OCI-M2 (cell line): ENCODE results near the gene HOXA11.

Source experiments
- DNase-seq: peaks from one replicate; lab custom pipeline; 2025; ENCODE audit not compliant: unreplicated experiment; lab: John Stamatoyannopoulos, UW

The HOXA11 gene

DNA sequence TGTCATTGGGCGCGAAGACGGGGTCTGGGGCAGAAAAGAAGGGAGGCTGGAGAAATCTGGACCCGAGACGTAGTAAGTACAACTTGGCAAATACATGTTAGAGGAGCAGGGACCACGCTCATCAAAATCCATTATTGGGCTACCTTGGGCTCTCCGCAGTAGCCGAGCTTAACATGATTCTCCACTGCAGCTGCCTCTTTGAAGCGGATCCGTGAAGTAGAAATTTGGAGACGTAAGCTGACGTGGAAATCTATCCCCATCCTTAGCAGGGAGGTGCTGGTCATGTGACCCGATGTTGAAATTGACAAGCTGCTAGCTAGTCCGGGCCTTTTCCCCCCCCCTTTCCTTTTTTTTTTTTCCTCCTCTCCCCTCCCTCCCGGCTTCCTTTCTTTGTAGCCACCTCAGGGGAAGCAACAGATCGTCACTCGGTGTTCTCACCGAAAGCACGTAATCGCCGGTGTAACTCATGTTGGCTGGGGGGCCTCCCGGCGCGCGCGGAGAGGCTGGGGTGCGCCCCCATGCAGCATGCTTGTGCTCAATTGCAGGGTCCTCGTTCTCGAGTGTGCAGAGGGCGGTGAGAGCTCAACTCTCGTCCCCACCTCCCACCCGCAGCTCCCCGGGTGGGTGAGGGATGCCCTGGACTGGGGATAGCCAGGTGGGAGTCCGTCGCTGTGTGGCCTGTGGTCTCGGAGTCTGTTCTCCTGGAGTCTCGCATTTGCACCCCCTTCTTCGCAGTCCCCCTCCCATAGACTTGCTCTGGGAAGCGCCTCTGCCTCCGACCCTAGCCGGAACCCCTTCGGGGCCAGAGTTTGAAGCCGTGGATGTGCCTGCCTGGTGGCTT, at the start of gene HOXA11:
HOXA11 (minus strand) TSS at position 220 of the 841 bp plus-strand sequence; CDS start at position 132, 88 bp downstream.
- no peak for DNase-seq

DNA sequence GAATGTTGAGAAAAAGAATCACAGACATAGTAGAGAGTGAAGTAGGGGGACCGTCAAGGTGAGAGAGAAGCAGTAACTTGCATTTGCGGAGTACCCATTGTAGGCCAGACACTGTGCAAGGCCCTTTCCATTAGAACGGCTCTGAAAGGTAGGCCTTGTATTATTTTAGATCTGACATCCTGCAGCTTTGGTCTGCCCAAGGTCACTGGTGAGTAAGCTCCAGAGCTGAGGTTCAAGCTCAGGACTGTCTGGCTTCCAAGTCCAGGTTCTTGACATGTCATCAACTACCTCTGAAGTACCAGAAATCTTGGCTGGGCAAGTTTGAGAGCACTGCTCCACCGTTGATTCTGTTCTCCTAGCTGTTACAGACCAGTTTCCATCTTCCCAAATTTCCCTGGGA, 44.4 kb upstream of the HOXA11 start:
- no peak for DNase-seq

DNA sequence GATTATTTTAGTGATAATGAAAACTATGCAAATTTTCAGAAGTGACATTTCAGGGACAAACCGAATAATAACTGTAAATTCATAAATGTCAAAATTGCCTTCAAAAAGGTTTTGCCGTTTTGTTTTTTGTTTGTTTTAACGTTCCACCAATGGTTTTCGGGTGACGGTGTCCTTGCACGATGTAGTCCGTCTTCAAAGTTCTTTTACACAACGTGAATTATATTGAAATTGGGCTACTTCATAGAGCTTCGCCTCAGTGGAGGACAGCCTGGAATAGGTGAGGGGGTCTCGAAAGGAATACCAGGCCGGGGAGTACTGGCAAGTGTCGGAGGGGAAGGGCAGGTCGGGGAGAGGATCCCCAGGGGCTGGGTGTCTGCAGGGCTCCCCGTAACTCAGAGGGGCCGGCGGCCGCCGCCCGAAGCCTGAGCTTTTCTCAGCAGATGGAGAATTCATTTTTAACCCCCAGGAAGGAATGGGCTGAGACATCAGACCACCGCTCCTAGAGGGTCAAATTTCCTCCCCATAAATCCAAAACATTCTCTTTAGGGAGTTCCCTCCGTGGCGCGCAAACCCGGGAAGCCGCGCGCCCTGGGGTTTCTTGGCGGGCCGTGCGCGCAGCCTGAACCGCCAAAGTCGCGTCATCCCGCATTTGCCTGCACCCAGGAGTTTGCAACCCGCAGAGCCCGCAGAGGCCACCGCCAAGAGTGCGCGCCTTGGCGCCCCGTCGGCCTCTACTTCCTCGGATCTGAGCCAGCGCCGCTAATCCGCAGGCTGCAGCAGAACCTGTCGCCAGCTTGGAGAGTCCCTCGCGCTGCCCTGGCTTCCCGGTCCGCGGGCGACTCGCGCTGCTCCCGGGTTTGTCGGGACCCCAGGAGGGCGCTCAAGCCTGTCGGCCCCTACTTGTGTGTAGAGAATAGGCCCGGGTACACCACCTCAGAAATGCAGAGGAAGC, 40.2 kb upstream of the HOXA11 start:
- no peak for DNase-seq

DNA sequence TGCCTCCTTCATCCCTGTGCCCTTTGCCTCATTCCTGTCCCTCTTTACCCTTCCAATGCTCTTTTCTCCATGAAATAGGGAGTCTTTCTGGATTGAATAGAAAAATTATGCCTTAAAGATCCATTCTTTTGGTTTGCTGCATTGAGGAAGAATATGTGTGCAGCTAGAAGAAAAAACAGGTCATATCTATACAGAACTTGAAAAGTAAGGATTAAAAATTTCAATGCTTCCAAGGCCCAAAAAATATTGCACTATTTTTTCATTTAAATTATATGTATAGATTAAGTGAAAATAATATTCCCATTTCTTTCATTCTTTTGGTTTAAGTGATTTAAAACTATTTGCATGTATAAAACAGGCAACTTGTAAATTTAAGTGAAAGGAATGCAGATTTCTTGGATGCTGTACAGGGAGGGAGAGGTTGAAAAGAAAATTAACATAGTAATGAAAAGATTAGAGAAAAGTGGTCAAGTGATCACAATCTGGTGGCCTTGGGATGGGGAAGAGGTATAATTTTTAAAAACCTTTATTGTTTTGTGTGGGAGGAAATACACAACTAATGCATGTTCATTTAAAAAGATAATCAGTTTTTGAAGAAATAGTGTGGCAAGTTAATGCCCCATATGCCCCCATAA, 39.0 kb upstream of the HOXA11 start:
- DNase-seq, result no peak

GRCh38 chr7:27221201-27221797, 36.3 kb upstream of the HOXA11 start:
- DNase-seq, result no peak

DNA sequence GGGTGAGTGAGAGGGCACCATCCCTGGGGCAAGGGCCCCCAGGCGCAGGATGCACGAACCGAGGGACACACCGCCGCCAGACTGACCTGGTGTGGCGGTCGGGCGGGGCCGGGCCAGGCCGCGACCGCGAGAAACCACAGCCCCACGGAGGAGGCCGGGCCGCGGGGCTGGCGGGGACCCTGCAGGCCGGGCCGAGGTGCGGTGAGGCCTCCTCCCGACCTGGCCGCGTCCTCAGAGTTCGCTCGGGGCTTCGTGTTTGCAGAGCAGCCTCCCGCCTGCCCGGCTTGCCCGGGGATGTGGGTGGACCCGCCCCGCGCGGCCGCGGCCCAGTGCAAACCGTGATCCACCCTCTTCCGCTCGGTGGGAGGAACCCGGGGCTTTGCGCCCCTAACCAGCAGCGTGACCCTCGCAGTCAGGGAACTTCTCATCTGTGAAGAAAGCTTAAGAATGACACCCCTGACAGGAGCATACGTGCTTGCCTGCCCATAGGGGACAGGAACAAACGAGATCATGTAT, 35.5 kb upstream of the HOXA11 start:
- DNase-seq, result no peak

- no peak for DNase-seq
Observed at GRCh38 chr7:27219821-27220220, 34.8 kb upstream of the HOXA11 start.

- no peak for DNase-seq
Observed at GRCh38 chr7:27217951-27218350, 32.9 kb upstream of the HOXA11 start.

DNA sequence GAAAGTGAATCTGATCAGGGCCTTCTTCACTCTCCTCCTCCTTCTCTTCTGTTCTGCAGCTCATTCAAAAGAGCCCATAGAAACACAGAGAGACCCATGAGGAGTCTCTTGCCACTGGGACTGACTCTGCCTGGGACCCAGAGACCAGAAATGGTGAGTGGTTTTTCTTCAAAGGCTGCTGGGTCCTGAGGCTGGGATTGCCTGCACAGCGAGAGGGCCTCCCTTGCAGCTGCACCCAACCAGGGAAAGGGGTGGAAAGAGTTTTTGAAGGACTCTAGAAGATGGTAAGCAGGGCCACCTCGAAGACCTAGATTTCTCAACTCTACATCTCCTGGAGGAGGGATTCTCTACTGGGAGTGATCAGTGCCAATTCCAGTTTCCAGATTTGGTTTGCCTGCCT, 30.3 kb upstream of the HOXA11 start:
- no peak for DNase-seq

DNA sequence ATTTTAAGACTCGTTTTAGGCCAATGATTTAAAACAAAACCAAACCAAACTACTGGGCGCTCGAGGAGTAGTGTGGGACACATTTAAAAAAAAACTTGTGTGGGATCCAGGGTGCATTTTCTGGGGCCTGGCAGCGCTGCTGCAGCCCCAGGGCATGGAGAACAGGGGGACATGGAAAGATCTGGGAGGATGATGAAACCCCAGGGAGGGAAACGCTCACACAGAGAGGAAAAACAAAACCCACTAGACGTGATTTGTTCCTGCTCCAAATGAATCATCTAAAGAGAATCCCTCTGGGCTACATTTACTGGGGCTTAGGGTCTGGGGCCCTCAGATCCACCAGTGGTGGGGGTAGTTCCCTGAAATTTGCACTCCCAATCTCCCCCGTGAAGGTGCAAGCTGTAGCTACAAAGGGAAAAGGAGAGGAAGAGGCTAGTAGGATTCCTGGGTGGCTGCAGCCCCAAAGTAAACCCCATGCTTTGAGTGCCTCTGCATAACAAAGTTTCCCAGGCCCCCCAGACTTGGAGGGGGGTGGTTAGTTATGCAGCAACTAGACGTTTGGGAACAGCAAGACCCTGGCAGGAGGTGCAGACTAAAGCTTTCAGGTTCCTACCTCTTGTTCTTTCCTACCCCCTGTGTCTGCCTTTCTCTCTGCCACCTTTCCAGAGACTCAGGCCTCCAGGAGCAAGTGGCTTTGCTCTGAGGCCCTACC, 29.4 kb upstream of the HOXA11 start:
- no peak for DNase-seq

DNA sequence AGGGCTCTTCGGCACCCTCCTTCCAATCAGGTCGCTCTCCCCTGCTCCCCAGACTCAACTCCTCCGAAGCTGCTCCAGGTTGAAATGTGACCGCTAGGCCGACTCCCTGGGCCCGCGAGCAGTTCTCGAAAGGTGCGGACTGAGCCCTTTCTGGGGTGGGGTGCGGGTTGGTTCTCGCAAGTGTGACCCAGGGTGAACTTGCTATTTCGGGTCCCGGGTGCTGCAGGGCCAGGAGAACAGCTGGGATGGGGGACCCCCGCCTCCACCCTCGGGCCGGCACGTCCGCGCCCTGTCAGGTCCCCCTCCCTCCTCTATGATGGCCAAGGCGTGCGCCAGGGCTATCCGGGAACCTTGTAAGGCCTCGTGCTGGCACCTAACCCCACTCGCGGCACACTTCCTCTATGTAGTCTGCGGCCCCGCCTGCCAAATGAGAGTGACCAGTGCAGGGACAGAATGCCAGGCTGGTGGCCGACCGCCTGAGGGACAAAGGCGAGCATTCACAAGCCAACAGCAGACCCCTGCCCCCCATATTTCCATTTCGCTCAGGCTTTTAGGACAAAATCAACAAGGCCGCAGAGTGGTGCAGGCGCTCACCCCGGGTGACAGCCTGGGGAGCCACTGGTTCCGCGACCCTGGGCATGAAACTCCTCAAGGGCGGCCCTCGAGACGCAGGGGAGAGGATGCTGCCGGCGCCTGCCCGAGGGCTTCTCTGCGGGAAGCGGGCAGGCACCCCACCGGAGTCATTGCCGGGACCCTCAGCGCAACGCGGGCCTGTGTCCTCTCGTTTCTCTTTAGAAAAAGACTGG, 28.6 kb upstream of the HOXA11 start:
- no peak for DNase-seq

DNA sequence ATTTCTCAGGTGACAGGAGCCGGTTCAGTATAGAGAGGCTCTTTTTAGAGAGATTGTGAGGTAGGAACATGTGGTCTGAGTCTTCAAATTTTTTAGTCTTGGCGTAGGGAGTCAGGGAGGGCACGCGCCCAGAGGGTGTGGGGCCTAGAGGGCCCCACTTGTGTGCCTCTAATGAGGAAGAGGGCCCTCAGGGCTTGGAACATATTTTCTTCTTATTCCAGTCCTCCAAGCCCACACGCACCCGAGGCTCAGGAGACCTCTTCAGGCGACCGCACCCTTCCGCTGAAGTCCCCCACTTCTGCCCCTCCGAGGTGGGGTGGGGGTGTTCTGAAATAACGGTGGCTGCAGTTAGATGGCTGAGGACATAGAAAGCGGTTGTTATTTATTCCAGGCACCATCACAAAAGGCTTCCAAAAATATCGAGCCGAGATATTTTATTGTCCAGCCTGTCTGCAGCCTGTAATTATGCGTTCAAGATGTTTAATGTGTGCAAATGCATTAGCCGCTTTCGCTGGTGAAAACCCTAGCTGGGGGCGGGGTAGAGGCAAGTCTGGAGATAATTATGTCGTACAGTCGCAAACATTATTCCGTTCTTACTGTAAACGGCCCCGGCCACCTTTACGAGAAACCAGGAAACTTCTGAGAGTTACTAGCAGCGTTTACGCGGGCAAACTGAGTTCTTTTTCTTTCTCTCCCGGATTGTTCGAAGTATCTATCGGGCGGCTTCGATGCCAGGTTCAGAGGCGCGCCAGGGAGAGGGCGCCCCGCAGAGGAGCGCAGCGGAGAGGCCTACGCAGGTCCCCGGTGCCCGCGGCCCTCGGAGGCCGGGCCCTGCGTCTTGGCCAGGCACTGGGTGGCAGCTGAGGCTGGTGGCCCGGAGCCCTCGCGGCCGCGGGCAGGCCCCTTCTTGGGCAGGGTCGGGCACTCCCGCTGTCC, 27.7 kb upstream of the HOXA11 start:
- no peak for DNase-seq

DNA sequence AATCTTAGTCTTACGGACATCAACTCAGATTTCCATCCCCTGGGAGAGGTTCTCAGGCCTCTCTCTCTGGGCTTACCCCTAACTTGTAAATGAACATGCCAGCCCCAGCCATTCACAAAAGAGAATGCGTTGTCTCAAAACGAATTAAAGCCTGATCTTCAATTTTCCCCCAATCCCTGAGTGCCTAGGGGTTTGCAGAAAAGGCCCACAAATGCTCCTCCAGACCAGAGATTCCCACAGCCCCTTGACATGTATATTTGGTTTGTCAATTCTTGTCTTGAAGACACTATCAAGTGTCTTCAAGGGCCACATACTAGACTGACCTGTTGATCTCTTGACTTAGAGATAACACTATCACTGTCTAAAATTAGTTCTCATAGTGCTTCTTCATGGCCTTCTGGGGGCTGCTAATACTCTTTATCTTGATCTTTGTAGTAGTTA, 26.8 kb upstream of the HOXA11 start:
- no peak for DNase-seq

DNA sequence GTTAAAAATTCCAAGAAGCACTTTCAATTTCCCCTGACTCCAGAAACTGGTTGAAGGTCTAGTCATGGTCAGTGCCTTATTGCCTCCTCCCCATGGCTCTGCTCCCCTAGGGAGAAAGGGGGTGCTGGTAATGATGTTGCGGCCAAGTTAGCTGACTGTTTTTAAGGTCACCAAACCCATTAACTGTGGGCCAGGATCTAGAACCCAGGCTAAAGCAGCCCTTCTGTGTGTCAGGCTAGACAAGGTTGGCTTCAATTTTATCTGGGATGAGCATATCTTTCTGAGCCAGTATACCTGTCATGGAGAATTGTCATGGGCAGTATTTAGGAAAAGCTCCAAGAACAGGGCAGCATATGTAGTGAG, 26.0 kb upstream of the HOXA11 start:
- DNase-seq, result no peak

DNA sequence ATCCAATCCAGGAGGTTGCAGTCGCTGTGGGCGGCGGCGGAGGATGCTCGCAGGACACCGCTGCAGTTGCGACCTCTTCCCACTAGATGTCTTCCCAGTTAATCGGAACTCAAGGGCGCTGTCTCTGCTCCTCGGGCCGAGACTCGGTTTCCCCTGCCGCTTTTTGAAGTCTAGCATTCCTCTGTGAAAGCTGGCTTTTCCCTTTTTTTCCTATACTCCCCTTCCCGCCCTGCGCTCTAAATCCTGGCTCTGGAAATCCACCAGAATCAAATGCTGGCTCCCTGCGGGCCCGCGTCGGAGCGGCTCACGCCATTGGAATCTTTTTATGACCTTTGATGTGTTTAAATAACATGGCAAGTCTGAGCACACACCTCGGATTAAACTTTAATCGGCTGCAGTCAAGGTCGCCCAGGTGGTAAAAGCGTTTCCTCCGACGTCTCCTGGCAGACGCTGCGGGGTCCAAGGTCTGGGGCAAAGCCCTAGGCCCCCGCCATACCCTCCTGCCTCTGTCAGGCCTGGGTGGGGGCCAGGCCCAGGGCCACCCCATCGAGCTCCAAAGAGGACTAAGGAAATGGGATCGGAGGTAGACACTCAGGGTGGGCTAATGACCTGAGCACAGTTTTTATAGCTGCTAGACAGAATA, 25.5 kb upstream of the HOXA11 start:
- DNase-seq, result no peak

- no peak for DNase-seq
Observed at GRCh38 chr7:27209933-27210440, 25.0 kb upstream of the HOXA11 start.

DNA sequence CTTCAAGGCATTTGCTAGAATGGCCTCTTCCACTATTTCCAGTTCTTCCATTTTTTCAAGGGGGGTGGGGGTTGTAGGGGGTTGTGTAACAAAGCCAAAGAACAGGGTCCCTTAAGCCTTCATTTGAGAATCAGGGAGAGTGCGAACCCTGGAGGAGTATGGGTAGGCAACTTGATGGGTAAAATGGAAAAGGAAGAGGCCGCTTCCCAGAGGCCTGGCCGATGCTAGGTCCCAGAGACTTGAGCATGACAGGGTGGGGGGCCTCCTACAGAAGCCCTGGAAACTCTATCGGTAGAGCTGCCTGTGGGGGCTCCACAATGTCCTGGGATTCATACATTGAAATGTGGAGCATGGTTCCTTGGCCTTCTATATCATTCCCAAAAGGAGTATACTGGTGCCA, 24.0 kb upstream of the HOXA11 start:
- DNase-seq, result no peak
